ENCODE data around the gene MRC1. TPM values are rescaled to one million over a fixed set of nuclear protein-coding genes. Genes with fewer than 3 reads are reported as not detected.

Gene MRC1
- total RNA-seq, 1 donor from 2014 or later, result not detected

GRCh38 chr10:17880601-17881000 is 71.5 kb downstream of the MRC1 start:
- Mint-ChIP-seq H3K27me3 (ENCODE audit: unreplicated experiment) (peaks cover 16% of the 10 kb centered on the region), H3K4me1 (ENCODE audit: unreplicated experiment) (peaks cover 10% of the 10 kb centered on the region), H3K4me3 (ENCODE audit: unreplicated experiment) (no peak overlapping the region), H3K27ac (ENCODE audit: unreplicated experiment) (no peak overlapping the region), H3K9me3 (ENCODE audit: unreplicated experiment) (no peaks in the 10 kb centered on the region), H3K36me3 (ENCODE audit: unreplicated experiment) (no peaks in the 10 kb centered on the region)
- no peak for DNase-seq (ENCODE audit: extremely low spot score, unreplicated experiment)
- no peak for TF ChIP-seq CTCF (IDR thresholded peaks at IDR 0.05)

- H3K9me3 Mint-ChIP-seq (ENCODE audit: unreplicated experiment), result no peaks in the 10 kb centered on the region
- DNase-seq (ENCODE audit: extremely low spot score, unreplicated experiment), result no peak
- peaks cover 15% of the 10 kb centered on the region for H3K27me3 Mint-ChIP-seq (ENCODE audit: unreplicated experiment)
- no peak overlapping the region for H3K4me3 Mint-ChIP-seq (ENCODE audit: unreplicated experiment)
- TF ChIP-seq CTCF (IDR thresholded peaks at IDR 0.05), result no peak
- no peak overlapping the region for H3K27ac Mint-ChIP-seq (ENCODE audit: unreplicated experiment)
- peaks cover 10% of the 10 kb centered on the region for H3K4me1 Mint-ChIP-seq (ENCODE audit: unreplicated experiment)
- H3K36me3 Mint-ChIP-seq (ENCODE audit: unreplicated experiment), result no peaks in the 10 kb centered on the region
Measured at GRCh38 chr10:17882557-17882956, 73.4 kb downstream of the MRC1 start.

GRCh38 chr10:17883621-17884020 is 74.5 kb downstream of the MRC1 start:
- Mint-ChIP-seq H3K27me3 (ENCODE audit: unreplicated experiment) (peaks cover 18% of the 10 kb centered on the region), H3K4me1 (ENCODE audit: unreplicated experiment) (peaks cover 10% of the 10 kb centered on the region), H3K9me3 (ENCODE audit: unreplicated experiment) (no peaks in the 10 kb centered on the region), H3K27ac (ENCODE audit: unreplicated experiment) (no peak overlapping the region), H3K4me3 (ENCODE audit: unreplicated experiment) (no peak overlapping the region), H3K36me3 (ENCODE audit: unreplicated experiment) (no peaks in the 10 kb centered on the region)
- DNase-seq (ENCODE audit: extremely low spot score, unreplicated experiment), result no peak
- no peak for TF ChIP-seq CTCF (IDR thresholded peaks at IDR 0.05)

GRCh38 chr10:17888189-17888588 is 79.0 kb downstream of the MRC1 start:
- Mint-ChIP-seq H3K4me1 (ENCODE audit: unreplicated experiment) (no peaks in the 10 kb centered on the region), H3K36me3 (ENCODE audit: unreplicated experiment) (no peaks in the 10 kb centered on the region)

GRCh38 chr10:17891435-17891834 is 82.3 kb downstream of the MRC1 start:
- no peaks in the 10 kb centered on the region for H3K36me3 Mint-ChIP-seq (ENCODE audit: unreplicated experiment)
- no peak overlapping the region for H3K4me3 Mint-ChIP-seq (ENCODE audit: unreplicated experiment)
- no peak overlapping the region for H3K27ac Mint-ChIP-seq (ENCODE audit: unreplicated experiment)
- H3K9me3 Mint-ChIP-seq (ENCODE audit: unreplicated experiment), result no peaks in the 10 kb centered on the region
- no peak for TF ChIP-seq CTCF (IDR thresholded peaks at IDR 0.05)
- no peaks in the 10 kb centered on the region for H3K4me1 Mint-ChIP-seq (ENCODE audit: unreplicated experiment)
- no peak for DNase-seq (ENCODE audit: extremely low spot score, unreplicated experiment)
- peaks cover 27% of the 10 kb centered on the region for H3K27me3 Mint-ChIP-seq (ENCODE audit: unreplicated experiment)

More at GRCh38 chr10:17888189-17888588, 79.0 kb downstream of the MRC1 start:
- no peak for DNase-seq (ENCODE audit: extremely low spot score, unreplicated experiment)
- peaks cover 21% of the 10 kb centered on the region for H3K27me3 Mint-ChIP-seq (ENCODE audit: unreplicated experiment)
- H3K4me3 Mint-ChIP-seq (ENCODE audit: unreplicated experiment), result no peak overlapping the region
- no peaks in the 10 kb centered on the region for H3K9me3 Mint-ChIP-seq (ENCODE audit: unreplicated experiment)
- no peak overlapping the region for H3K27ac Mint-ChIP-seq (ENCODE audit: unreplicated experiment)
- no peak for TF ChIP-seq CTCF (IDR thresholded peaks at IDR 0.05)

Data from osteocyte (in vitro differentiated cells).